Loucy (cell line): ENCODE measurements around the gene CDYL2.

Experiments
- H2AFZ ChIP-seq: fragments of 200-600 bp; sonication (generic); 2 replicates; pipeline ENCODE4 v1.6.0; 2016; ENCODE audit warnings: antibody characterized with exemption, mild to moderate bottlenecking, low read length, moderate library complexity
- H3F3A ChIP-seq: fragments of 200-600 bp; 2 replicates; pipeline ENCODE4 v1.6.0; 2016; ENCODE audit warnings: antibody characterized with exemption, low read depth, mild to moderate bottlenecking
- H3K27me3 ChIP-seq: fragments of 200-600 bp; sonication (generic); 2 replicates; pipeline ENCODE4 v1.6.1; 2014; ENCODE audit warnings: low read length, mild to moderate bottlenecking; ENCODE audit not compliant: insufficient read depth, poor library complexity, severe bottlenecking
- H3K36me3 ChIP-seq: fragments of 200-600 bp; sonication (generic); 2 replicates; pipeline ENCODE4 v1.6.1; 2016; ENCODE audit warnings: low read length; ENCODE audit not compliant: insufficient read depth
- H3K4me1 ChIP-seq: fragments of 200-600 bp; sonication (generic); 2 replicates; pipeline ENCODE4 v1.5.1; 2014; ENCODE audit warnings: low read length, mild to moderate bottlenecking; ENCODE audit not compliant: insufficient read depth, poor library complexity, severe bottlenecking
- H3K4me2 ChIP-seq: fragments of 200-600 bp; sonication (generic); 2 replicates; pipeline ENCODE4 v1.6.0; 2014; ENCODE audit warnings: antibody characterized with exemption, low read length, low read depth, mild to moderate bottlenecking; ENCODE audit not compliant: poor library complexity, severe bottlenecking
- H3K4me3 ChIP-seq: fragments of 200-600 bp; sonication (generic); 2 replicates; pipeline ENCODE4 v1.5.1; 2014; ENCODE audit warnings: low read length, mild to moderate bottlenecking, mixed read lengths; ENCODE audit not compliant: poor library complexity, severe bottlenecking
- H3K79me2 ChIP-seq: fragments of 200-600 bp; sonication (generic); 2 replicates; pipeline ENCODE4 v1.6.1; 2014; ENCODE audit warnings: low read length; ENCODE audit not compliant: insufficient read depth
- H3K9ac ChIP-seq: fragments of 200-600 bp; sonication (generic); 2 replicates; pipeline ENCODE4 v1.6.0; 2014; ENCODE audit warnings: mild to moderate bottlenecking, low read depth, low read length, moderate library complexity; ENCODE audit not compliant: poor library complexity, severe bottlenecking
- H3K9me2 ChIP-seq: fragments of 200-600 bp; sonication (generic); replicated peaks from 2 replicates; pipeline ENCODE4 v1.6.1; 2016; ENCODE audit warnings: low read depth, low read length, mixed read lengths
- H3K9me3 ChIP-seq: fragments of 200-600 bp; sonication (generic); 2 replicates; pipeline ENCODE4 v1.6.1; 2014; ENCODE audit warnings: mild to moderate bottlenecking, antibody characterized with exemption, low read length, low read depth; ENCODE audit not compliant: insufficient read depth
- H4K20me1 ChIP-seq: fragments of 200-600 bp; sonication (generic); 2 replicates; pipeline ENCODE4 v1.6.0; 2014; ENCODE audit warnings: antibody characterized with exemption, low read length, mild to moderate bottlenecking; ENCODE audit not compliant: insufficient read depth, poor library complexity, severe bottlenecking
- CTCF ChIP-seq: fragments of 200-600 bp; sonication (generic); conservative IDR thresholded peaks from 2 replicates; pipeline ENCODE4 v1.5.1; 2014; ENCODE audit warnings: mild to moderate bottlenecking, antibody characterized with exemption, low read length
- EZH2phosphoT487 ChIP-seq: fragments of 200-600 bp; IDR thresholded peaks from 2 replicates; pipeline ENCODE4 v1.6.1; 2018; ENCODE audit warnings: antibody characterized with exemption, mild to moderate bottlenecking, moderate library complexity, borderline replicate concordance

Gene CDYL2

DNA sequence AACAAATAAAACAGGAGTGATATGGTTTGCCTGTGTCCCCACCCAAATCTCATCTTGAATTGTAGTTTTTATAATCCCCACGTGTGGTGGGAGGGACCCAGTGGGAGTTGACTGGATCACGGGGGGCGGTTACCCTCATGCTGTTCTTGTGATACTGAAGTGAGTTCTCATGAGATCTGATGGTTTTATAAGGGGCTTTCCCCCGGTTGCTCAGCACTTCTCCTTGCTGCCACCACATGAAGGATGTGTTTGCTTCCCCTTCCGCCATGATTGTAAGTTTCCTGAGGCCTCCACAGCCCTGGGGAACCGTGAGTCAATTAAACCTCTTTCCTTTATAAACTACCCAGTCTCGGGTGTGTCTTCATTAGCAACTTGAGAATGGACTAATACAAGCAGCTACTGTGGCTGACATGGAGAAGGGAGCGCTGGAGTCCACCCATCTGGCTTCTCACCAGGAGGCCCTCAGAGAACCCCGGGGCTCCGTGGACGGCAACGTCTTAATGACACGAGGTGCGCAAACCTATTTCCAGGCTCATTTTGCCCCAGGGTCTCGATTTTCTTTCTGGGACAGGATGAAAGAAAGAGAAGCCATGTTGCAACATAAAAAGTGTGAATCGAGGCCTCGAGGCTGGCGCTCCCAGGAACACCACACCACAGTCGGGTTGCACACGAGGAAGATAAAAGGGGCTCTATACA is 134.1 kb downstream of the CDYL2 start:
- Histone ChIP-seq H3K9me2 (no peaks in the 10 kb centered on the region), H3K4me3 (no peak overlapping the region), H3K9me3 (no peaks in the 10 kb centered on the region), H3K9ac (no peak overlapping the region), H3K4me2 (no peak overlapping the region), H3K4me1 (peaks cover 5% of the 10 kb centered on the region), H2AFZ (no peak overlapping the region), H3K27me3 (no peaks in the 10 kb centered on the region), H3F3A (no peaks in the 10 kb centered on the region), H3K36me3 (peaks cover 16% of the 10 kb centered on the region; the same call in 1 of the 2 replicates), H3K79me2 (no peaks in the 10 kb centered on the region; the same call in 1 of the 2 replicates), H4K20me1 (no peaks in the 10 kb centered on the region)
- TF ChIP-seq CTCF (no peak), EZH2phosphoT487 (no peak)

DNA sequence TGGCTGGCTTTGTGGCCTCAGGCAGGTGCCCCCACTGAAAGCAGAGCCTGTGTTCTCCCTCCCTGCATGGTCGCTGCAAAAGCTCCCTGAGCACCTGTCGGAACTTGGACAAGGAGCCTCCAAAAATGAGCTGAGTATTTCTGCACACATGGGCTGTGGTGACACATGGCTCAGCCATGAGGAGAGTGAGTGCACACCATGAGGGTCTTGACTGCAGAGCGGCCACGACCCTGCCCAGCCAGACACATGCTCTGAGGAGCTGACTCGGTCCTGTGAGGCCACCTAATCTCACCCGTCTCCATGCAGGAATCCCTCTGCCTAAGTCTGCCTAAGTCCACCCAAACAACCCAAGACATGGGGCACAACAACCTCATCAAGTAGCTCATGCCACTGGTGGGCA is 134.7 kb downstream of the CDYL2 start:
- Histone ChIP-seq H3K9me3 (no peaks in the 10 kb centered on the region), H3K27me3 (no peaks in the 10 kb centered on the region), H2AFZ (no peak overlapping the region), H3K4me2 (no peak overlapping the region), H3K9ac (no peak overlapping the region), H3K9me2 (no peaks in the 10 kb centered on the region), H3F3A (no peaks in the 10 kb centered on the region), H3K36me3 (peaks cover 12% of the 10 kb centered on the region; the same call in 1 of the 2 replicates), H3K79me2 (no peaks in the 10 kb centered on the region; the same call in 1 of the 2 replicates), H3K4me3 (no peak overlapping the region), H3K4me1 (peaks cover 5% of the 10 kb centered on the region), H4K20me1 (no peaks in the 10 kb centered on the region)
- TF ChIP-seq CTCF (no peak), EZH2phosphoT487 (no peak)

GRCh38 chr16:80667925-80668324 is 136.5 kb downstream of the CDYL2 start:
- no peak overlapping the region for H3K9ac ChIP-seq
- no peaks in the 10 kb centered on the region for H3F3A ChIP-seq
- H3K4me1 ChIP-seq: peaks cover 5% of the 10 kb centered on the region
- peaks cover 7% of the 10 kb centered on the region; the same call in 1 of the 2 replicates for H3K36me3 ChIP-seq
- H3K27me3 ChIP-seq: no peaks in the 10 kb centered on the region
- H2AFZ ChIP-seq: no peak overlapping the region
- no peak overlapping the region for H3K4me3 ChIP-seq
- H3K9me3 ChIP-seq: no peaks in the 10 kb centered on the region
- no peaks in the 10 kb centered on the region for H4K20me1 ChIP-seq
- TF ChIP-seq CTCF: no peak
- TF ChIP-seq EZH2phosphoT487: no peak
- no peaks in the 10 kb centered on the region for H3K9me2 ChIP-seq
- no peak overlapping the region for H3K4me2 ChIP-seq
- H3K79me2 ChIP-seq: no peaks in the 10 kb centered on the region
